HPDE6-E6E7 (cell line): Measurements from ENCODE around the gene ABCD4.
"Not testable (repeated sequence)": the region's sequence is repeated elsewhere in the genome, so short reads cannot be mapped to it uniquely, and the experiment has no call there.

Experiments
- DNase-seq: peaks from one replicate; pipeline ENCODE4 v3.0.0; 2011; ENCODE audit warnings: missing footprints; ENCODE audit errors: extremely low spot score

Gene ABCD4

DNA sequence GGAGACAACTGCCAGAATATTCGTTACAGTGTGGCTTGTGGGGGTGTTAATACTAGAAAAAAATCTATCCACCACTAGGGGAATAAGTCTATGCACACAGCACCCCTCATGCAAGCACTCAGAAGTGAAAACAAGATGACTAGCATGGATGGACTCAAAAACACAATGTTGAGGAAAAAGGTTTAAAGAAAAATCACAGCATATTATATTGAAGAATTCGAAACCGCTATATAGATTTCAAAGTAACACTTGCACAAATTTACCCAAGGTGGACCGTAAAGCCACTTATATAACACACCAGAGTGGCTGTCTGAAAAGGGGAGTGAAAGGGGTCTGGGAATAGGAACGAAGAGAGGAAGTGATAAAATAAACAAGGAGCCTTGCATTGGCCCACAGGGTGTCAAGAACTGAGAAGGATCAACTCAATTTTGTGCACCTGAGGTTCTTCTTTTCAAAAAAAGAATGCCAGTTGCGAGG lies 544 bp downstream of the ABCD4 start:
- DNase-seq = peak; percentile 50

DNA sequence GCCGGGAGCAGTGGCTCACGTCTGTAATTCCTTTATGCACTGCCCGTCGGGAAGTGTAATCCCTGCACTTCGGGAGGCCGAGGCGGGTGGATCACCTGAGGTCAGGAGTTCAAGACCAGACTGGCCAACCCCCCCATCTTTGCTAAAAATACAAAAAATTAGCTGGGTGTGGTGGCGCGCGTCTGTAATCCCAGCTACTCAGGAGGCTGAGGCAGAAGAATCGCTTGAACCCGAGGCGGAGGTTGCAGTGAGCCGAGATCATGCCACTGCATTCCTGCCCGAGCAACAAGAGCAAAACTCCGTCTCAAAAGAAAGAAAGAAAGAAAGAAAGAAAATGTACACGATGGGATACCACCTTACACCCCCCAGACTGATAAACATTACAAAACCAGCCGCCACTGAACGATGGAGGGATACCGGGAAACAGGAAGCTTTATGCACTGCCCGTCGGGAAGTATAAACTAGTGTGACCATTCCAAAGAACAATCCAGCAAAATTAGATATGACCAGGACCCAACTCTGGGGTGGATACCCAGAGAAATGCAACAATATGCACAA lies 1.1 kb downstream of the ABCD4 start:
- no peak for DNase-seq

DNA sequence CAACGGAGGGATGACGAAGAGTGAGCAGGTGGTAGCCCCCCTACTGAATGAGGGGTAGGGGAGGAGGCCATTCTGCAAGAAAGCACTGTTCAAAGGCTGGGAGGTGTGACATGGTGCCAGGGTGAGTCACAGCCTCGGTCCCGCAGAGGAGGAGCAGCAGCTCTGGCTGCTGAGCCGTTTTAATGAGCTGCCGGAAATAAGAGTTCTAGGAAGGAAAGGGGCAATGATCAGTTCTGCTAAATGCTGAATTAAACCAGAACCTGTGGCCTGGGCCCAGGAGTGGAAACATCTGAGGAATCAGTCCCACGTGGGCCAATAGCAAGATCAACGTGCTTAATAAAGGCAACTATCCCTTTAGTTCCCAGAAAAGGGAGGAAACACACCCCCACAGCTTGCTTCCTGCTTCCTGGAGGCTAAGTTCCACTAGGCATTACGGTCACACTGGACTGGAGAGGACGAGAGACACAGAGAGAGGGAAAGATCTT lies 3.6 kb downstream of the ABCD4 start:
- DNase-seq = no peak

DNA sequence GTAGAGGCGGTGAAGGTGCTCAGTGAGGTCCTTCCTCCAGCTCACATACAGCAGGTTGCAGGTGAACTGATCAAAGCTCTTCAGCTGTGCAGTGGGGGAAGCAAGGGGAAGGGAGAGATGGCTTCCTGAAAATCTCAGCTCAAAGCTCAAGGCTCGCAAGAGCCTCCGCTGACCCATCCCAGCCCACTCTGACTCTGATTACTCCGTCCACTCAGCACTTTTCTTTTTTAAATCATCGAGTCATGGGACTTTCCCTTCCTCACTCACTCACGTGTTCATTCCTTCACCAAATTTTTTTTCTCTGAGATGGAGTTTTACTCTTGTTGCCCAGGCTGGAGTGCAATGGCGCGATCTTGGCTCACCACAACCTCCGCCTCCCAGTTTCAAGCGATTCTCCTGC lies 4.7 kb downstream of the ABCD4 start:
- no peak for DNase-seq

DNA sequence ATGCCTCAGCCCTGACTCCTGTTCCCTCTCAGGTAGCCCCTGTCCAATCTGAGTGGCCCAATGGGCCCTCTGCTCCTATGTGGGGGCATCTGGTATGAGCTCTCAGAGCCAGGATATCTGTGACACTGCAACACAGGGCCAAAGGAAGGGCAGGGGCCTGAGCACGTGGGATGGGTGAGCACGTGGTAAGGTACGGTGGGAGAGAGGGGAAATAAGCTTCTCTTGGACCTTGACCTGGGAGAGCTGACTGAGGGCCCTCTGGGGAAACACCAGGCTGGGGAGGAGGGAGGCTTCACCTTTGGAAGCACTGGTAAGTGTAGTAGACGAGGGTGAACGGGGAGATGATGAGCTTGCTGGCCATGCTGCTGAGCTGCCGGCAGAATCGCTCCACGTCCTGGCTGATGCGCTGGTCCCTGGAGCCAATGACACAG lies 6.7 kb downstream of the ABCD4 start:
- no peak for DNase-seq

DNA sequence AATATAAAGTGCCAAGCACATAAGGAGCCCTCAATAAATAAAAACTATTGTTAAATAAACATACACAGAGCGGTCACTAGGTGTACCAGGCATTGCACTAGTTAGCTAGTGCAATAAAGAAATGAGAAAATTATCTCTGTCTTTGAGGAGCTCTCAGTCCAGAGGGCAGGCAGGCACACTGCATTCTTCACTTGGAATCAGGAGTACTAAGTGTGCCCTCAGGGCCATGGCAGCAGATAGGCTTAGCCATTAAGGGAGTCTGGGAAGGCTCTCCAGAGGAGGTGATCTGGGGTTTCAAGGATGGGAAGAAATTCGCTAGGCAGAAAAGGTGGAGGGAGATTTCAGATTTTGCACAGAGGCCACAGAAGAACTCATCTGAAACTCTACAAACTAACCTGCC lies 9.1 kb downstream of the ABCD4 start:
- DNase-seq = no peak

DNA sequence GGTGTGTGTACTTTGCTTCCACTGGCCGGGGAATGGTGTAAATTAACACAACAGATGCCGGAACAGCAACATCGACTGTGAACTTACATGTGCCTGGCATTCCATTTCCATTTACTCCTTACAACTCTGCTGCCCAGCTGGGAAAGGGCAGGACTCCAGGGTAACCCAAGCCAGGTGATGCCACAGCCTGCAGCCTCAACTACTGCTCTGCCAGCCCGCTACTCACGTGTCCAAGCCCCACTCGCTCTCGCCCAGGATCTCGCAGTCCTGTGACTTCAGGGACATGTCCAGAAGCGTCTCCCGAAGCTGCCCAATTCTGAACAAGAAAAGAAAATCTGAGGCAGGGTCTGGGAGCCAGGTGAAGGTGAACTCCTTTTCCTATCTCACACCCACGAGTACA lies 10.7 kb downstream of the ABCD4 start:
- no peak for DNase-seq

DNA sequence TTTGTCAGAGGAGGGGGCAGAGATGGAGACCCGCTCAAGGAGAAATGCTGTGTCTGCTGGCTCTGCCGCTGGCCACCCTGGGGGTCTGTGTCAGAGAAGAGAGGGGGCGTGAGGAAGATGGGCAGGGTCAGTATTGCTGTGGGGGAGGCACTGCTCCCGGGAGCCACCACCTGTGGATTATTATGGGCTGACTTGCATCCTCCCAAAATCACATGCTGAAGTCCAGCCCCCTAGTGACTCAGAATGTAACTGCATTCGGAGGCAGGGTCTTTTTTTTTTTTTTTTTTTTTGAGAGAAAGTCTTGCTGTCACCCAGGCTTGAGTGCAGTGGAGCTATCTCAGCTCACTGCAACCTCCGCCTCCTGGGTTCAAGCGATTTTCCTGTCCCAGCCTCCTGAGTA lies 12.3 kb downstream of the ABCD4 start:
- DNase-seq = peak; percentile 23

DNA sequence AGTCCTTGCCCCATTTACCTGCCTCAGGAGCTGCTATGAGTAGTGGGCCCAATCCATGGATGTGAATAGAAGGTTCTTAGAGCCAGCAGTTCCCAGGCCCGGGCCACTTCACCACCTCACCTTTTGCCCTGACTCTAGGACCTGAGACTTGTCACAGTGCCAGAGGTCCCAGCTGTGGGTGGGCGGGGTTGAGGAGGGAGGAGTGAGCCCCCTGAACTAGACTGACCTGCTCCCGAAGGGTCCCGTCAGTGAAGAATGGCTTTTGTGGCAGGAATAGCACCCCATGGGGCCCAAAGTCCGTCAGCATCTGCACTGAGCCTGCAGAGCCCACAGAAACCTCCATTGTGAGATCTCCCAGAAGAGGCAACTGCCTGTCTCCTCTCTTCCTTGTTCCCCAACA lies 12.9 kb downstream of the ABCD4 start:
- no peak for DNase-seq

DNA sequence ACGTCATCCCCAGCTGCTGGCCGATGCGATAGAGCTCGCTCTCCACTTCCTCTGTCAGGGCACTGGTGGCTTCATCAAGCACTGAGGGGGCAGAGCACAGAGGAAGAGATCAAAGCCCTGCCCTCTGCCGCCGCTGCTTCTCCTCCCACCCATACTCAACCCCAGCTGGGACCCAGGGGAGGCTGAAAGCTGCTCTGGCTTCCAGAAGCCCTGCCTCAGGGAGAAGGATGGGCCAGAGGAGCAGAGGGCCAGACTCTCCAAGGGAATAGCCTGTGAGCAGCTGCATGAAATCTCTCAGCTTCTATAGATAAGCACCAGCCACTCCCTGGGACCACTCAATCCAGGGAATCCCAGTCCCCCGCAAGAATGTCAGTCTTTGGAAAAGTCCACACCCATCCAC lies 16.0 kb downstream of the ABCD4 start:
- no peak for DNase-seq

DNA sequence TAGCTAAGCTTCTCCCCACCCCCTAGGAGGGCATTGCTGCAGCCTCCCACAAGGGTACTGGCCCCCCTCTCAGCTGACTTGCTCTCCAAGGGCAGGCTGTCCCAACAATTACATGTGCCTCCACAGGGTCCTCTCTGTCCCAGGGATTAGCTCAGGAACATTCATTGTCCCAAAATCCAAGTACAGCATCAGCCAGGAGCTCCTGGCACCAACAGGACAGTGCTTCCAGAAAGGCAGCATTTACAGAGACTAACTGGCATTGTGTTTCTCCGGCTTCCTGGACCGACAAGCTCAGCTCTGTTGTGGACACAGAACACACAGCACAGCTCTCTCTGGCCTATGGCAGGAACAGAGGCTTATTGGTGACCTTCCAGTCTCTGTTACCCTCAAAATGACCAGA lies 21.7 kb downstream of the ABCD4 start:
- DNase-seq = no peak

DNA sequence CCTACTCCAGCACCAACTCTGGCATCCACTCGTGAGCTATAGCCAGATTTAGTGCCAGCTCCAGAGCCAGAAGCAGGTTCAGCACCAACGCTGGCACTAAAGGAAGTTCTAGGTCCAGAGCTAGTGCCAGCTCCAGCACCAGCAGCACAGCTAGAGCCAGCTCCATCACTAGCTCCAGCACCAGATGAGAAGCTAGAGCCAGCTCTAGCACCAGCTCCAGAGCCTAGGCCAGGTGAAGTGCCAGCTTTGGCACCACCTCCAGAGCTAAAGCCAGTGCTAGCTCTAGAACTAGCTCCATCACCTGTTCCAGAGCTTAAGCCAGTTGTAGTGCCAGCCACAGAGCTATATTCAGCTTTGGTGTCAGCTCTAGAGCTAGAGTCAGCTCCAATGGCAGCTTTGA lies 24.7 kb downstream of the ABCD4 start:
- no peak for DNase-seq

DNA sequence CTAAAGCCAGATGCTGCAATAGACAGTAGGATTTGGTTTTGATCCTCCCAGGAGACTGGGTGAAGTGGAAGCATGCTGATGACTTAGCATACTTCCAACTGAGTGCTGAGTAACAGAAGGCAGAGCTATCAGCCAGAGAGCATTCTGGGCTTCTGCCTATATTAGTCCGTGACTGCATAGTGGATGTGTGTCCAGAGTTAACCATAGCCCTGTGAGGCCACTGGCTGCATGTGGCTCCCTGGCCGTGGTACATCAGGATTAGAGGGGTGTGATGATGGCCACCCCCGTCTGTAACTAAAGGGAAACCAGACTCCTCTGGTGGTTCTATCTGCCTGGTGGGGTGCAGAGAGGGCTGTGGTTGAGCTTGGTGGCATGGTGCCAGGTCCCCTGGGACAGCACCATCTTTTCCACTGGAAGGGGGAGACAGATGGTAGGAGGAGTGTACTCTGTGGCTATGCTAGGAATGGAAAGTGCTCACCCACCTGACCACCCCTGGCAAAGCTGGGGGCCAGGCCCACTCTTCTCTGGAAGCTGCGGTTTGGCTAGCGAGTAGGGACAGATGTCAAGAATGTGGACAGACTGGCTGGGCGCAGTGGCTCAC lies 27.4 kb downstream of the ABCD4 start:
- peak; percentile 55 for DNase-seq

DNA sequence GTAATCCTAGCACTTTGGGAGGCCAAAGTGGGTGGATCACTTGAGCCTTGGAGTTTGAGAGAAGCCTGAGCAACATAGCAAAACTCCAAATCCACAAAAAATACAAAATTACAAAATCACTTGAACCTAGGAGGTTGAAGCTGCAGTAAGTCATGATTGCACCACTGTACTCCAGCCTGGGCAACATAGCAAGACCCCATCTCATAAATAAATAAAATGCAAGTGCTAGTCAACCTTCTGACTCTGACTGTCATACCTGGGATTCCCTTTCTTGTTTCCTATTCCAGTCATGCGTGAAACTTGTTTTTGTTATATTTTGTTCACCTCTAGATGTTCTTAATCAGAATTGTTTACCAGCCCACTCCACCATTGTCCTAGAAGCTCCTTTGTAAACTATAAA lies 31.4 kb downstream of the ABCD4 start:
- DNase-seq = no peak

DNA sequence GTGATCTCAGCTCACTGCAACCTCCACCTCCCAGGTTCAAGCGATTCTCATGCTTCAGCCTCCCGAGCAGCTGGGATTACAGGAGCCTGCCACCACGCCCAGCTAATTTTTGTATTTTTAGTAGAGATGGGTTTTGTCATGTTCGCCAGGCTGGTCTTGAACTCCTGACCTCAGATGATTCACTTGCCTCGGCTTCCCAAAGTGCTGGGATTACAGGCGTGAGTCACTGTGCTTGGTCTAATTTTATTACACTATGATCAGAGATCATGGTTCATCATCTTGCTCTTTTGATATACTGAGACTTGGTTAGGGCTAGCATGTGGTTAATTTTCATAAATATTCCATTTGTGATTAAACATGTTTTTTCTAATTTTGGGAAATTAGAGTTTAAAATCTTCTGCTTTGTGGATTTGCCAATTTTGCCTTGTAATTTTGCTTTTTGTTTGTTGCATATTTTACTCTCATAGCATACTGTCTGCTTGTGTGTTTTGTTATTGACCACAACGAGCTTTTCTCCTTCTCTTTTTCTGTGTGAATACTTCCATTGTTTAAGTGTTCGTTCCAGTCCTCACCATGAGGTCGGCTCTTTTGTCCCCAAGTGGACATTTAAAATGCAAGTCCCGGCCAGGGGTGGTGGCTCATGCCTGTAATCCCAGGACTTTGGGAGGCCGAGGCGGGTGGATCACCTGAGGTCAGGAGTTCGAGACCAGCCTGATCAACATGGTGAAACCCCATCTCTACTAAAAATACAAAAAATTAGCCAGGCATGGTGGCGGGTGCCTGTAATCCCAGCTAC lies 32.2 kb downstream of the ABCD4 start:
- not testable (repeated sequence) for DNase-seq

DNA sequence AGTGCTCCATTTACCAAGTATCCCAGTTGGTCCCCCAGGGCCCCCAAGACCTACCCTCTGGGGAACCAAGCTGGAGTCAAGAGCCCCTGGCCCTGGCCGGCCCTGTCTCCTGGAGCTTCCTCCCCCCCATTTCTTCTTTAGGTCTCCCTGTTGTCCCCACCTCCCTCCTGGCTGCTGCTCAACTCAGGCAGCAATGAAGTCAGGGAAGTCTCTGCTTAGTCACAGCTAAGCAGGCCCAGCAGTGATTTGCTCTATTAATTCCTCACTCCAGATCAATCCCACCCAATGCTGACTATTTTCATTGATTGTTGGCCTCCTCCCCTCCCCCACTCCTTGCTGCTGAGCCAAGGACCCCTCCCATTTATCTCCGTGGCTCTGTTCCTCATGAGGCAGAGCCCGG lies 35.1 kb downstream of the ABCD4 start:
- DNase-seq = no peak

DNA sequence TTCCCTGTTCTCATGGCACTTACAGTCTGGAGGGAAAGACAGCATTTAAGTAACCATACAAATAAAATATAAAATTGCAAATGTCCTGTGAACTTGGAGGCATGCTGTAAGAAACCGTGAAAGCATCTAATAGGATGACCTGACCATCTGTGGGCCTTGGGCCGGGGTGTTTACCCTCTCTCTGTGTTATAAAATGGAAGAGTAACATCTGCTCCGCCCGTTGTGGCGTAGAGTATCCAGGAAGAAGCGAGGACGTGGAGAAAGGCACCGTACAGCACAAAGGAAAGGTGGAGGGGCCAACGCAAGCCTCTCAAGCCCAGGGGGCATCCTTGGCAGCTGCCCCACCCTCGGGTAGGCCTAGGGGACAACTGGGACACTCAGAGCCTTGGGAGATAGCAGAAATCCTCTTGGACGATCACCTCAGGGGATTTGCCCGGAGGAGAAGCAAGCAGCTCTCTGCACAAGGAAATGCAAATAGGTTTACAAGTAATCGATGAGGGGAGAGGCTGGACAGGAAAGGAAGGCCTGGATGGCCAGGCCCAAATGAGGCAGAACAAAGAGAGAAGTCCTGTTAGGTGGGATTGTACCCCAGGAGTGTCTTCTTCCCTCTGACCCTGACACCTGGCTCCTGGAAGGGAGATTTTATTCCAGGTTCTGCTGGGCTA lies 37.3 kb downstream of the ABCD4 start:
- no peak for DNase-seq

DNA sequence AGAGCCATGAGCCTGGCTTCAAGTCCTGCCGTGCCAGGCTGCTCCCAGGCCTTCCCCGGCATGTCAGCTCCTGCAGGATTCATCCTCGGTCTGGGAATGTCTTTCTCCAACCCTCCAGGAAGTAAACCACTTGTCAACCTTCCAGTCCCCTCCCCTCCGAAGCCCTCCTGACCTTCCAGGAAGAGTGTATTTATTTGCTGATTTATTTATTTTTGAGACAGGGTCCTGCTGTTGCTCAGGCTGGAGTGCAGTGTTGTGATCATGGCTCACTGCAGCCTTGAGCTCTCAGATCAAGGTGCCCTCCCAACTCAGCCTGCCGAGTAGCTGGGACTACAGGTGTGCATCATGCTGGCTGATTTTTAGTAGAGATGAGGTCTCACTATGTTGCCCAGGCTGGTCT lies 38.8 kb downstream of the ABCD4 start:
- no peak for DNase-seq

DNA sequence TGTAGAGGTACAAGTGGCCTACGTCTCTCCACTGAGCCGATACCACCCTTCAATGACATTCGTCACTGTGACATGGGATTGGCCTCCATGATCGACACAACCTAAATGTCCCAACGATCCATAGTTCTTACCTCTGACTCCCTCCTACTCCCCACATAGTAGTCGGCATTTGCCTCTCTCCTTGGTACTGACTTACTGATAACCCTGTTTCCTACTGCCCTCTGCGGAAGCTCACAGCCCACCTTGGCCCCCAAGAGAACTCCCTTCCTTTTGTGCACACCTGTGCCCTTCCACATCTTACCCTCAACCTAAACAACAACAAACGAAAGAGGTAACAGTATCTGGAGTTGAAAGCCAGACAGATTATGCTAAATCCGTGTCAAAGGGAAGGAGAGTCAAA lies 39.6 kb downstream of the ABCD4 start:
- no peak for DNase-seq

DNA sequence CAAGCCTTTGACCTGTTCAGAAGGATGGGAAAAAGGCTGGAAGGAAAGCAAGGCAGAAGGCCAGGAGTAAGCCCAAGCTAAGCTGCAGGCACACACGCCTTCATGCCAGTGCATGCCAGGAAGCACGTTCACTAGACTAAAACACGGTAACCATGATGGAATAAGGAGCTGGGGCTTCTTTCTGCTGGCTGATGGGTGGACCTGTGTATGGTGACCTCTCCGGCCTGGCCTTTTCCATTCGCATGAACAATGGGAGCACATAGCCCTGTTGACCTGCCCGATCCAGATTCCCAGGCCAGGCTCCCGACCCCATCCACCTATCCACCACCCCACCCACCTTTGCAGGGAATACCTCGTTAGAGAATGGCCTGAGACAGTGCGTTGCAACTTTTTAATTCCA lies 40.7 kb downstream of the ABCD4 start:
- no peak for DNase-seq

DNA sequence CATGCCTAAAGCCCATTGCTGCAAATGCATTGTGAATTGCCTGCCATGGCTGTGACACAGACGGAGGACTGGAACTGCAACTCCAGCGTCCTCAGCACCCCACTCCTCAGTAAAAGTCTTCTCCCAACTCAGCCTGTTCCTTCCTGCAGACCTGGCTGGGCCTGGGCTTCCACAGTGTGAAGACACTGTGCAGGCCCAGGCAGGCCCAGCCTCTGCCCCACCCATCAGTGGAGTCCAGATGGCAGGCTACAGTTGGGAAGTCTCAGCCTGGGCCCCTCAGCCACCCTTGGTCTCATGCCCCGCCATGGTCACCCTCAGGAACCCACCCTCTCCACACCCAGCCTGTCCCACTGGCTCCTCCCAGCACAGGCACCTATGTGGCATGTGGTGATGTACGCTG lies 41.4 kb downstream of the ABCD4 start:
- DNase-seq = peak; percentile 60

DNA sequence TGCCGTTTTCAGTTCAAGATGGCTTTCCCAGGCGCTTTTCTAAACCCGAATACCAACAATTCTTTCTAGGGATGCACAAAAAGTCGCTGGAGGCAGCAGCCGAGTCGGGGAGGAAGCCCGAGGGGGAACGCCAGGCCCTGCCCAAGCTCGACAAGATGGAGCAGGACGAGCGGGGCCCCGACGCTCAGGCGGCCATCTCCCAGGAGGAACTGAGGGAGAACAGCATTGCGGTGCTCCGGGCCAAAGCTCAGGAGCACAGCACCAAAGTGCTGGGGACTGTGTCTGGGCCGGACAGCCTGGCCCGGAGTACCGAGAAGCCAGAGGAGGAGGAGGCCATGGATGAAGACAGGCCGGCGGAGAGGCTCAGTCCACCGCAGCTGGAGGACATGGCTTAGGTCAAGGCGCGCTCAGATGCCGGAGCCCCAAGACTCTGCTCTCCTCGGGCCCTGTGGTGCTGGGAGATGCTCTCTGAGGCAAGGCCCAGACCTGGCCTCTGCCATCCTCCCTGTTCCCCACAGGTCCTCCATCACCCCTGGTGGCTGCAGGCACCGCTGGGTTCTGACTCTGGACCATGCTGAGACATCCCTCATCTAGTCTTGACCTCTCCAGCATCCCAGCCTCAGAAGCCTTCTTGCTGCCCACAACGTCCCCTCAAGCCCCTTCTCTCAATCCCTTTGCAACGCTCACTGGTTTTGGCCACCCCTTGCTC lies 42.1 kb downstream of the ABCD4 start:
- DNase-seq = no peak
